ENCODE data around the gene EFNA2.

EFNA2 gene

DNA sequence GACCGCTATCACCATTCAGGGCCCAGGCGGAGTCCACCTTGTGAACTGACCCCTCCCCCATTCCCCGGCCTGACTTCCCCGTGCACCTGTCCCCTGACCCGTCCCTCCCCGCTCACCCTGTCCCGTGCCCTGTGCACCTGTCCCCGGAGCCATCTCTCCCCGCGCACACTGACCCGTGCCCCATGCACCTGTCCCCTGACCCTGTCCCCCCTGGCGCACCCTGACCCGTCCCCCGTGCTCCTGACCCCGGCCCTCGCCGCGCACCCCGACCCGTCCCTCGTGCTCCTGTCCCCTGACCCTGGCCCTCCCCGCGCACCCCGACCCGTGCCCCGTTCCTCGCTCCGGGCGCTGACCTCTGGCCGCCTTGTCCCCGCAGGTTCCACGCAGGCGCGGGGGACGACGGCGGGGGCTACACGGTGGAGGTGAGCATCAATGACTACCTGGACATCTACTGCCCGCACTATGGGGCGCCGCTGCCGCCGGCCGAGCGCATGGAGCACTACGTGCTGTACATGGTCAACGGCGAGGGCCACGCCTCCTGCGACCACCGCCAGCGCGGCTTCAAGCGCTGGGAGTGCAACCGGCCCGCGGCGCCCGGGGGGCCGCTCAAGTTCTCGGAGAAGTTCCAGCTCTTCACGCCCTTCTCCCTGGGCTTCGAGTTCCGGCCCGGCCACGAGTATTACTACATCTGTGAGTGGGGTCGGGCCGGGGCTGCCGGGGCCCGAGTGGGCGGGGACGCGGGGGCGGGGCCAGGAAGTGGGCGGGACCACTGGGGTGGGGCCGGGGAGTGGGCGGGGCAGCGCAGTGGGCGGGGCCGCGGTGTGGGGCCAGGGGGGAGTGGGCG is 9.7 kb downstream of the EFNA2 start:
- Histone ChIP-seq H3K79me2 (no peaks in the 10 kb centered on the region), H3K9ac (no peak overlapping the region), H3K9me3 (ENCODE audit: control insufficient read depth, low read length) (no peaks in the 10 kb centered on the region), H3K4me3 (ENCODE audit: low read depth, low read length) (no peak overlapping the region), H3K4me1 (peaks cover 4% of the 10 kb centered on the region), H3K36me3 (ENCODE audit: control insufficient read depth, insufficient read depth, low read length) (no peaks in the 10 kb centered on the region), H2AFZ (peak overlapping the region; percentile 34), H3K27me3 (ENCODE audit: control insufficient read depth, insufficient read depth, low read length) (no peaks in the 10 kb centered on the region), H3K27ac (no peak overlapping the region), H3K4me2 (ENCODE audit: low read length) (peak overlapping the region; percentile 18)
- TF ChIP-seq, protein P1, sequence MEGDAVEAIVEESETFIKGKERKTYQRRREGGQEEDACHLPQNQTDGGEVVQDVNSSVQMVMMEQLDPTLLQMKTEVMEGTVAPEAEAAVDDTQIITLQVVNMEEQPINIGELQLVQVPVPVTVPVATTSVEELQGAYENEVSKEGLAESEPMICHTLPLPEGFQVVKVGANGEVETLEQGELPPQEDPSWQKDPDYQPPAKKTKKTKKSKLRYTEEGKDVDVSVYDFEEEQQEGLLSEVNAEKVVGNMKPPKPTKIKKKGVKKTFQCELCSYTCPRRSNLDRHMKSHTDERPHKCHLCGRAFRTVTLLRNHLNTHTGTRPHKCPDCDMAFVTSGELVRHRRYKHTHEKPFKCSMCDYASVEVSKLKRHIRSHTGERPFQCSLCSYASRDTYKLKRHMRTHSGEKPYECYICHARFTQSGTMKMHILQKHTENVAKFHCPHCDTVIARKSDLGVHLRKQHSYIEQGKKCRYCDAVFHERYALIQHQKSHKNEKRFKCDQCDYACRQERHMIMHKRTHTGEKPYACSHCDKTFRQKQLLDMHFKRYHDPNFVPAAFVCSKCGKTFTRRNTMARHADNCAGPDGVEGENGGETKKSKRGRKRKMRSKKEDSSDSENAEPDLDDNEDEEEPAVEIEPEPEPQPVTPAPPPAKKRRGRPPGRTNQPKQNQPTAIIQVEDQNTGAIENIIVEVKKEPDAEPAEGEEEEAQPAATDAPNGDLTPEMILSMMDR (IDR thresholded peaks at IDR 0.05): no peak

DNA sequence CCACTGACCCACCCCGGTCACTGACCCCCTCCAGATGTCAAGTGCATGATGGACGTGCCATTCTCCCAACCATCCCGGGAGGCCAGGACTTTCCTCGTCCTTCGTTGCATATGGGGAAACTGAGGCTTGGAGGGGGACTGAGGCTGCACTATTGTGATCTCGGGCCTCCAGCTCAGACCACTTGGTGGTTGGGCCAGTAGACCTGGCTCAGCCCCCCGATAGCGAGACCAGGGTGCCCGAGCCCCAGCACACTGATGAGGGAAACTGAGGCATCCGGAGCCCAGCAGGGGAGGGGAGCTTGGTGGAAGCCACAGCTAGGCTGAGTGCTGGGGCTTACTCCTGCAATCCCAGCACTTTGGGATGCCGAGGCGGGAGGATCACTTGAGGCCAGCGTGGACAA is 10.4 kb downstream of the EFNA2 start:
- H3K9me3 ChIP-seq (ENCODE audit: control insufficient read depth, low read length): no peaks in the 10 kb centered on the region
- TF ChIP-seq, protein P1 (IDR thresholded peaks at IDR 0.05): no peak
- no peak overlapping the region for H3K27ac ChIP-seq
- H3K4me1 ChIP-seq: peaks cover 4% of the 10 kb centered on the region
- no peak overlapping the region for H3K4me3 ChIP-seq (ENCODE audit: low read depth, low read length)
- H3K27me3 ChIP-seq (ENCODE audit: control insufficient read depth, insufficient read depth, low read length): no peaks in the 10 kb centered on the region
- H3K36me3 ChIP-seq (ENCODE audit: control insufficient read depth, insufficient read depth, low read length): no peaks in the 10 kb centered on the region
- no peaks in the 10 kb centered on the region for H3K79me2 ChIP-seq
- no peak overlapping the region for H3K4me2 ChIP-seq (ENCODE audit: low read length)
- no peak overlapping the region for H2AFZ ChIP-seq
- H3K9ac ChIP-seq: no peak overlapping the region

DNA sequence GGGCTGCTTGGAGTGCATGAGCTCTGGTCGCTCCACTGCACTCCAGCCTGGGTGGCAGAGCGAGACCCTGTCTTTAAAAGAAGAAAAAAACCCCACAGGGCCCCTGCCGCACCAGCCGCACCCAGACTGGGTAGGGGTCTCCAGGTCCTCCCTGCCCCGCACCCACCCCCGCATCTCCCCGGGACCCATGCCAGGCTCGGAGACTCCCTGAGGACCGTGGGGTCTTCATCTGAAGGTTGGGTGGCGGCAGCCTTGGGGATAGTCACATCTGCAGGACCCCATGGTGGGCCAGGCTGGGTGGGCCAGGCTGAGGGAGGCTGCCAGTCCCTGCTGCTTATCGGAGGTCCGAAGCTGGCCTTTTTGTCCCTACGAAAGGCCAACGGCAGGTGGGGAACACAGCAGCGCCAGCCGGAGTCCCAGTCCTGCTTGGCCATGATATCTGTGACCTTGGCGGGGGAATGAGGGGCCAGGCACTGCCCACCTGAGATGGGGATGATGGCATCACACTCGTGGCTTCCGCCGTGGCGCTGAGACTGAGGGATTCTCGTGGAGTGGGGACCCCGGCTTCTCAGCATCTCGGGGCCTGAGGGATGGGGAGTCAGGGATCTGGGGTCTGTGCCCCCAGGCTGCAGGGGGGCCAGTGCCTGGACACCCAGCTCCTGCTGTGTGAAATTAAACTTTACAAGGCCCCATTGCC is 11.1 kb downstream of the EFNA2 start:
- TF ChIP-seq, protein P1 (IDR thresholded peaks at IDR 0.05): no peak
- no peak overlapping the region for H3K27ac ChIP-seq
- no peaks in the 10 kb centered on the region for H3K27me3 ChIP-seq (ENCODE audit: control insufficient read depth, insufficient read depth, low read length)
- no peak overlapping the region for H2AFZ ChIP-seq
- no peaks in the 10 kb centered on the region for H3K36me3 ChIP-seq (ENCODE audit: control insufficient read depth, insufficient read depth, low read length)
- H3K9ac ChIP-seq: no peak overlapping the region
- no peaks in the 10 kb centered on the region for H3K9me3 ChIP-seq (ENCODE audit: control insufficient read depth, low read length)
- no peak overlapping the region for H3K4me2 ChIP-seq (ENCODE audit: low read length)
- H3K4me1 ChIP-seq: peaks cover 4% of the 10 kb centered on the region
- no peak overlapping the region for H3K4me3 ChIP-seq (ENCODE audit: low read depth, low read length)
- no peaks in the 10 kb centered on the region for H3K79me2 ChIP-seq

DNA sequence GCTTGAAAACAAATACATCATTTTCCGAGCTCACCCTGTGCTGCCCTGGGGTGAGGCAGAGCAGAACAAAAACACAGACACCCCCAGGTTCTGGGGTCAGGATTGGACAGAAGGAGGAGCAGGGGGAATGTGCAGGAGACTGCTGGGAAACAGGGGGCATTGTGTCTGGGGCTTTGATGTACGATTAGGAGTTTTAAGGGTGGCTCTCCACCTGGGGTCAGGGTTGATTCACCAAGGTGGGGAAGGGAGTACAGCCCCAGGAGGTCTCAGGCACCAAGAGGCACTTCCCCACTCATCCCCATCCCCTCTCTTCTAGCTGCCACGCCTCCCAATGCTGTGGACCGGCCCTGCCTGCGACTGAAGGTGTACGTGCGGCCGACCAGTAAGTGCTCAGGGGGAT is 12.6 kb downstream of the EFNA2 start:
- no peaks in the 10 kb centered on the region for H3K9me3 ChIP-seq (ENCODE audit: control insufficient read depth, low read length)
- H3K27me3 ChIP-seq (ENCODE audit: control insufficient read depth, insufficient read depth, low read length): no peaks in the 10 kb centered on the region
- H3K4me3 ChIP-seq (ENCODE audit: low read depth, low read length): no peak overlapping the region
- no peak overlapping the region for H3K27ac ChIP-seq
- no peak overlapping the region for H3K4me2 ChIP-seq (ENCODE audit: low read length)
- no peaks in the 10 kb centered on the region for H3K36me3 ChIP-seq (ENCODE audit: control insufficient read depth, insufficient read depth, low read length)
- no peak overlapping the region for H3K9ac ChIP-seq
- H2AFZ ChIP-seq: no peak overlapping the region
- H3K4me1 ChIP-seq: peaks cover 4% of the 10 kb centered on the region
- H3K79me2 ChIP-seq: no peaks in the 10 kb centered on the region
- TF ChIP-seq, protein P1 (IDR thresholded peaks at IDR 0.05): no peak
